NCI-H2107 treated with DMSO at 0.1 percent for 48 hours (cell line): ENCODE results near the gene PRKCSH.

Experiments
- DNase-seq: peaks from one replicate; lab custom pipeline; 2025; ENCODE audit not compliant: unreplicated experiment; lab: John Stamatoyannopoulos, UW

The PRKCSH gene

DNA sequence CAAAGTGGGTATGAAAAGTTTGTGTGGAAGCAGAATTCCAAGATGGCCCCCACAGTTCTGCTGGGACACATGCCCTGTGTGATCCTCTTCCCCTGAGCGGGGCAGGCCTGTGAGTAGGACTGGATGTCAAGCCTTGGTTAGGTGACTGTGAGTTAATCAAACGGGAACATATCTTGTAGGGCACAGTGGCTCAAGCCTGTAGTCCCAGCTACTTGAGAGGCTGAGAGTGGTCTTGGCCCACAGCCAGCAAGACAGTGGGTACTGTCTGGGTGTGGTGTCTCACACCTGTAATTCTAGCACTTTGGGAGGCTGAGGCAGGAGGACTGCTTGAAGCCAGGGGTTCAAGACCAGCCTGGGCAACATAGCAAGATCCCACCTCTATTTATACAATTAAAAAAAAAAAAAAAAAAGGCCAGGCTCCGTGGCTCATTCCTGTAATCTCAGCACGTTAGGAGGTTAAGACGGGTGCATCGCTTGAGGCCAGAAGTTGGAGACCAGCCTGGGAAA, 63.8 kb downstream of the PRKCSH start:
- no peak for DNase-seq

DNA sequence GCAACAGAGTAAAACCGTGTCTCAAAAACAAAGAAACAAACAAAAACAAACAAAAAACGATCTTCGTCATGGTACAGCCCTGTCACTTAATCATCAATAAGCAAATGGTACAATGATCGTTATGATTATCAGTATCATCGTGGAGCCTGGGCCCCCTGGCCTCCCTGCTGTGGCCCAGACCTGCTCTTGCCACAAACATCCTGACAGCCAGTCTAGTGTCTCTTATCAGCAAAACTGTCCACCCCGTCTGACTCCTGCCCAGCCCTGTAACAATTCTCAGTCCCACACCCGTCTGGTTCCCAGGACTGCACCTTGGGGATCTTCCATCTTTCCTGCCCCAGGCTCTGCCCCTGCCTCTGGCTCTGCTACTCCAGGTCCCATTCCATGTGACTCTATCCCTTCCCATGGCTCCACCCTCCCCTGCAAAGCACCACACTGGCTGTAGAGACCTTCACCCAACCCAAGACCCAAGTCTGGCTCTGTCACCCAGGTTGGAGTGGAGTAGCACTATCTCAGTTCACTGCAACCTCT, 64.5 kb downstream of the PRKCSH start:
- DNase-seq: no peak
